ENCODE data around the gene ACE2.

- TF ChIP-seq EP300 (IDR thresholded peaks at IDR 0.05; ENCODE audit: low read depth) (no peak), POLR2A (IDR thresholded peaks at IDR 0.05) (no peak), POLR2AphosphoS5 (IDR thresholded peaks at IDR 0.05) (no peak)
- TF ChIP-seq, protein P1, sequence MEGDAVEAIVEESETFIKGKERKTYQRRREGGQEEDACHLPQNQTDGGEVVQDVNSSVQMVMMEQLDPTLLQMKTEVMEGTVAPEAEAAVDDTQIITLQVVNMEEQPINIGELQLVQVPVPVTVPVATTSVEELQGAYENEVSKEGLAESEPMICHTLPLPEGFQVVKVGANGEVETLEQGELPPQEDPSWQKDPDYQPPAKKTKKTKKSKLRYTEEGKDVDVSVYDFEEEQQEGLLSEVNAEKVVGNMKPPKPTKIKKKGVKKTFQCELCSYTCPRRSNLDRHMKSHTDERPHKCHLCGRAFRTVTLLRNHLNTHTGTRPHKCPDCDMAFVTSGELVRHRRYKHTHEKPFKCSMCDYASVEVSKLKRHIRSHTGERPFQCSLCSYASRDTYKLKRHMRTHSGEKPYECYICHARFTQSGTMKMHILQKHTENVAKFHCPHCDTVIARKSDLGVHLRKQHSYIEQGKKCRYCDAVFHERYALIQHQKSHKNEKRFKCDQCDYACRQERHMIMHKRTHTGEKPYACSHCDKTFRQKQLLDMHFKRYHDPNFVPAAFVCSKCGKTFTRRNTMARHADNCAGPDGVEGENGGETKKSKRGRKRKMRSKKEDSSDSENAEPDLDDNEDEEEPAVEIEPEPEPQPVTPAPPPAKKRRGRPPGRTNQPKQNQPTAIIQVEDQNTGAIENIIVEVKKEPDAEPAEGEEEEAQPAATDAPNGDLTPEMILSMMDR (IDR thresholded peaks at IDR 0.05), result no peak
These were observed 6.3 kb upstream of the ACE2 start for GRCh38 chrX:15607067-15607466.
